KMS-11 (cell line): ENCODE data around the gene DNAJC1.
"Not testable (repeated sequence)": the region's sequence is repeated elsewhere in the genome, so short reads cannot be mapped to it uniquely, and the experiment has no call there.

ENCODE experiments used
- H2AFZ ChIP-seq: fragments of 200-600 bp; sonication (generic); 2 replicates; pipeline ENCODE4 v1.6.1; 2016; ENCODE audit warnings: antibody characterized with exemption, mixed run types, low read depth
- H3K27ac ChIP-seq: fragments of 200-600 bp; sonication (generic); 2 replicates; pipeline ENCODE4 v1.6.1; 2016; ENCODE audit warnings: mild to moderate bottlenecking, mixed run types
- H3K27me3 ChIP-seq: fragments of 200-600 bp; sonication (generic); 2 replicates; pipeline ENCODE4 v1.6.1; 2017; ENCODE audit warnings: mild to moderate bottlenecking, low read depth, mixed run types, moderate library complexity; ENCODE audit not compliant: insufficient read depth
- H3K36me3 ChIP-seq: fragments of 200-600 bp; sonication (generic); 2 replicates; pipeline ENCODE4 v1.6.1; 2017; ENCODE audit warnings: mild to moderate bottlenecking, mixed run types; ENCODE audit not compliant: insufficient read depth
- H3K4me1 ChIP-seq: fragments of 200-600 bp; sonication (generic); 2 replicates; pipeline ENCODE4 v1.6.1; 2016; ENCODE audit warnings: mild to moderate bottlenecking, low read depth, mixed run types; ENCODE audit not compliant: poor library complexity, severe bottlenecking
- H3K4me2 ChIP-seq: fragments of 200-600 bp; sonication (generic); 2 replicates; pipeline ENCODE4 v1.7.0; 2016; ENCODE audit warnings: mild to moderate bottlenecking, mixed run types
- H3K4me3 ChIP-seq: fragments of 200-600 bp; sonication (generic); IDR thresholded peaks from 2 replicates; pipeline ENCODE4 v1.6.1; 2017; ENCODE audit warnings: low read depth, low read length, mixed read lengths; ENCODE audit not compliant: insufficient read depth
- H3K79me2 ChIP-seq: fragments of 200-600 bp; sonication (generic); 2 replicates; pipeline ENCODE4 v1.6.1; 2016; ENCODE audit warnings: low read depth, mixed run types; ENCODE audit not compliant: insufficient read depth
- H3K9ac ChIP-seq: fragments of 200-600 bp; sonication (generic); 2 replicates; pipeline ENCODE4 v1.6.1; 2016; ENCODE audit warnings: mild to moderate bottlenecking, mixed run types
- H4K20me1 ChIP-seq: fragments of 200-600 bp; sonication (generic); 2 replicates; pipeline ENCODE4 v1.6.1; 2016; ENCODE audit warnings: mild to moderate bottlenecking, mixed run types; ENCODE audit not compliant: insufficient read depth
- TF ChIP-seq, protein P1 (sequence below): fragments of 200-600 bp; sonication (generic); conservative IDR thresholded peaks from 2 replicates; pipeline ENCODE4 v1.6.1; 2017; ENCODE audit warnings: low read depth, mild to moderate bottlenecking, antibody characterized with exemption, low read length, moderate library complexity, mixed read lengths

Gene DNAJC1

DNA sequence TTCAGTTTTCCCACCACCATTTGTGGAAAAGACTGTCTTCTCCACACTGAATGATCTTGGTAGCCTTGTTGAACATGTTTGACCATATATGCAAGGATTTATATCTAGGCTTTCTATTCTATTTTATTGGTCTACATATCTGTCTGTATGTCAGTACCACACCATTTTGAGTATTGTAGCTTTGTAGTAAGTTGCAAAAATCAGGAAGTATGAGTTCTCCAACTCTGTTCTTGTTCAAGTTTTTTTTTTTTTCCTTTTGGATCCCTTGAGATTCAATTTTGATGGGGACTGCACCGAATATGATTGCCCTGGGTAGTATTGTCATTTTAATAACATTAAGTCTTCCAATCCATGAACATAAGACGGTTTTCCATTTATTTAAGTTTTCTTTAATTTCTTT is 176.8 kb downstream of the DNAJC1 start:
- Histone ChIP-seq H3K27ac (no peak overlapping the region), H3K9ac (no peak overlapping the region), H3K4me1 (no peaks in the 10 kb centered on the region), H3K36me3 (no peaks in the 10 kb centered on the region; the same call in 1 of the 2 replicates), H4K20me1 (no peaks in the 10 kb centered on the region), H3K4me2 (no peak overlapping the region), H3K27me3 (no peaks in the 10 kb centered on the region), H3K79me2 (no peaks in the 10 kb centered on the region), H2AFZ (no peak overlapping the region), H3K4me3 (no peak overlapping the region)
- TF ChIP-seq, protein P1, sequence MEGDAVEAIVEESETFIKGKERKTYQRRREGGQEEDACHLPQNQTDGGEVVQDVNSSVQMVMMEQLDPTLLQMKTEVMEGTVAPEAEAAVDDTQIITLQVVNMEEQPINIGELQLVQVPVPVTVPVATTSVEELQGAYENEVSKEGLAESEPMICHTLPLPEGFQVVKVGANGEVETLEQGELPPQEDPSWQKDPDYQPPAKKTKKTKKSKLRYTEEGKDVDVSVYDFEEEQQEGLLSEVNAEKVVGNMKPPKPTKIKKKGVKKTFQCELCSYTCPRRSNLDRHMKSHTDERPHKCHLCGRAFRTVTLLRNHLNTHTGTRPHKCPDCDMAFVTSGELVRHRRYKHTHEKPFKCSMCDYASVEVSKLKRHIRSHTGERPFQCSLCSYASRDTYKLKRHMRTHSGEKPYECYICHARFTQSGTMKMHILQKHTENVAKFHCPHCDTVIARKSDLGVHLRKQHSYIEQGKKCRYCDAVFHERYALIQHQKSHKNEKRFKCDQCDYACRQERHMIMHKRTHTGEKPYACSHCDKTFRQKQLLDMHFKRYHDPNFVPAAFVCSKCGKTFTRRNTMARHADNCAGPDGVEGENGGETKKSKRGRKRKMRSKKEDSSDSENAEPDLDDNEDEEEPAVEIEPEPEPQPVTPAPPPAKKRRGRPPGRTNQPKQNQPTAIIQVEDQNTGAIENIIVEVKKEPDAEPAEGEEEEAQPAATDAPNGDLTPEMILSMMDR: no peak

DNA sequence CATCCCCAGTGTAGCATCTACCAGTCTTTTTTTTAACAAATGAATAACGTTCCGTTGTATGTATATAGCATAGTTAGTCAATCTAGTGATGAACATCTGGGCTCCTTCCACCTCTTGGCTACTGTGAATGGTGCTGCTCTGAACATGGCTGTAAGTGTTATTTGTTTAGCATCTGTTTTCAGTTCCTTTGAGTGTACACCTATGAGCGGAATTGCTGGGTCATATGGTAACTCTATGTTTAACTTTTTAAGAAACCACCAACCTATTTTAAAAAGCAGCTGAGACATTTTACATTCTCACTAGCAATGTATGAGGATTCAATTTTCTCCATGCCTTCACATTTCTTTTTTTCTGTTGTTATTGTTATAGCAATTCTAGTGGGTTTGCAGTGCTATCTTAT is 178.2 kb downstream of the DNAJC1 start:
- Histone ChIP-seq H3K36me3 (no peaks in the 10 kb centered on the region; the same call in 1 of the 2 replicates), H4K20me1 (no peaks in the 10 kb centered on the region), H3K27me3 (no peaks in the 10 kb centered on the region), H3K4me3 (no peak overlapping the region), H3K9ac (no peak overlapping the region), H3K4me2 (no peak overlapping the region), H3K27ac (no peak overlapping the region), H3K4me1 (no peaks in the 10 kb centered on the region), H2AFZ (no peak overlapping the region), H3K79me2 (no peaks in the 10 kb centered on the region)
- TF ChIP-seq, protein P1: no peak

DNA sequence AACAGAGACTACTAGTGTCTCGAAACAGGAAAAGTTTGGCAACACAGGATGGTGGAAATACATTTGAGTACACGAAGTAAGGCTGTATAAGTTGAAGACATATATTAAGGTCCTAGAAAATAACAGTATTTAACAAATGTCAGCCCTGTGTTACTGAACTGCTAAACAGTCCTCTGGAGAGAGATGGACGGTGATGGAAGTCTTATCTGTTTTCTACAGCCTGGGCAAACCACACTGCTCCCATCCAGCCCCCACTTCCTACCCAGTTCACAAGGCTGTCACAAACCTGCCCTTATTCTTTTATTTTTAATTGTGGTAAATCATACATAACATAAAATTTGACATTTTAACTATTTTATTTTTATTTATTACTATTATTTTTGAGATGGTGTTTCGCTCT is 179.1 kb downstream of the DNAJC1 start:
- no peak overlapping the region for H3K4me3 ChIP-seq
- no peaks in the 10 kb centered on the region for H3K79me2 ChIP-seq
- no peaks in the 10 kb centered on the region; the same call in 1 of the 2 replicates for H3K36me3 ChIP-seq
- H2AFZ ChIP-seq: no peak overlapping the region
- H4K20me1 ChIP-seq: no peaks in the 10 kb centered on the region
- H3K27me3 ChIP-seq: no peaks in the 10 kb centered on the region
- H3K9ac ChIP-seq: no peak overlapping the region
- H3K4me1 ChIP-seq: no peaks in the 10 kb centered on the region
- H3K27ac ChIP-seq: no peak overlapping the region
- H3K4me2 ChIP-seq: no peak overlapping the region
- TF ChIP-seq, protein P1: no peak

DNA sequence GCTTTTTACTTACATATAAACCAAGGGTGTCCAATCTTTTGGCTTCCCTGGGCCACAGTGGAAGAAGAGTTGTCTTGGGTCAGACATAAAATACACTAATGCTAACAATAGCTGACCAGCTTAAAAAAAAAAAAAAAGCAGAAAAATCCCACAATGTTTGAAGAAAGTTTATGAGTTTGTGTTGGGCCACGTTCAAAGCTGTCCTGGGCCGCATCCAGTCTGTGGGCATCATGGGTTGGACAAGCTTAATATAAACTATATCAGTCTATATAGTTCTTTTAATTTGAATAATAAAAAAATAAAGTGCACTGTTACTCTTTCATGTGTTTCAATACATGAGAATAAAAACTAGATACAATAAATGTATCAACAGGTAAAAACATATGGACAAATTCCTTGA is 179.9 kb downstream of the DNAJC1 start:
- Histone ChIP-seq H3K9ac (no peak overlapping the region), H3K4me1 (no peaks in the 10 kb centered on the region), H3K4me2 (no peak overlapping the region), H4K20me1 (no peaks in the 10 kb centered on the region), H3K4me3 (no peak overlapping the region), H3K36me3 (no peaks in the 10 kb centered on the region; the same call in 1 of the 2 replicates), H2AFZ (no peak overlapping the region), H3K79me2 (no peaks in the 10 kb centered on the region), H3K27me3 (no peaks in the 10 kb centered on the region), H3K27ac (no peak overlapping the region)
- TF ChIP-seq, protein P1: no peak

DNA sequence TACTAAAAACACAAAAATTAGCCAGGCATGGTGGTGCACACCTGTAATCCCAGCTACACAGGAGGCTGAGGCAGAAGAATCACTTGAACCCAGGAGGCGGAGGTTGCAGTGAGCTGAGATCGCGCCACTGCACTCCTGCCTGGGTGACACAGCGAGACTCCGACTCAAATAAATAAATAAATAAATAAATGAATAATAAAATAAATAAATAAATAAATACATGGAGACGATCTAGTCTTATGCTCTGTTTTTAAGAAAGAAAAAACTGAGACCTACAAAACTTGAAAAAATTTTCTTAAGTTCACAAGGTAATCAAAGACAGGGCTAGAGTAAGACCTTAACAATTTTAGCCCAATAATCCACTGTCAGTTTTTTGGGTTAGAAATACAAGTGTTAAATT is 181.3 kb downstream of the DNAJC1 start:
- not testable (repeated sequence) for H3K27ac ChIP-seq, H3K4me2 ChIP-seq, H3K4me1 ChIP-seq, H3K36me3 ChIP-seq, H3K27me3 ChIP-seq, H4K20me1 ChIP-seq, H3K9ac ChIP-seq, H2AFZ ChIP-seq, H3K79me2 ChIP-seq, H3K4me3 ChIP-seq
